HG03045 (cell line): ENCODE measurements around the gene SLC5A10.
A peak's percentile ranks its signal among the peaks of the same experiment; 100 is the strongest.
"Not testable (repeated sequence)": the region's sequence is repeated elsewhere in the genome, so short reads cannot be mapped to it uniquely, and the experiment has no call there.

ENCODE experiments used
- ATAC-seq: cut with Tn5 transposase; IDR thresholded peaks from one replicate; pipeline ENCODE4 v1.9.1; 2021; ENCODE audit warnings: mild to moderate bottlenecking, moderate library complexity; ENCODE audit not compliant: unreplicated experiment

The SLC5A10 gene

GRCh38 chr17:19037547-19037946 is 85.6 kb downstream of the SLC5A10 start:
- ATAC-seq: not testable (repeated sequence)

- ATAC-seq: not testable (repeated sequence)
These were observed 86.0 kb downstream of the SLC5A10 start for GRCh38 chr17:19038007-19038406.

- ATAC-seq: not testable (repeated sequence)
These were observed 86.8 kb downstream of the SLC5A10 start for GRCh38 chr17:19038730-19039129.

- not testable (repeated sequence) for ATAC-seq
These were observed 88.4 kb downstream of the SLC5A10 start for GRCh38 chr17:19040350-19040749.

- ATAC-seq: not testable (repeated sequence)
These were observed 89.9 kb downstream of the SLC5A10 start for GRCh38 chr17:19041871-19042270.

- not testable (repeated sequence) for ATAC-seq
These were observed 90.4 kb downstream of the SLC5A10 start for GRCh38 chr17:19042369-19042768.

GRCh38 chr17:19043032-19043431 is 91.1 kb downstream of the SLC5A10 start:
- ATAC-seq: not testable (repeated sequence)

GRCh38 chr17:19044643-19045042 is 92.7 kb downstream of the SLC5A10 start:
- not testable (repeated sequence) for ATAC-seq

GRCh38 chr17:19046782-19047375 is 94.9 kb downstream of the SLC5A10 start, which contains the start of gene GRAP:
Gene GRAP (minus strand): TSS chr17:19046957. CDS start chr17:19046926, 31 bp downstream.
- ATAC-seq: not testable (repeated sequence)

GRCh38 chr17:19047510-19047909 is 95.5 kb downstream of the SLC5A10 start:
- ATAC-seq: not testable (repeated sequence)

GRCh38 chr17:19048826-19049225 is 96.9 kb downstream of the SLC5A10 start:
- not testable (repeated sequence) for ATAC-seq

- not testable (repeated sequence) for ATAC-seq
These were observed 103.5 kb downstream of the SLC5A10 start for GRCh38 chr17:19055447-19055846.

DNA sequence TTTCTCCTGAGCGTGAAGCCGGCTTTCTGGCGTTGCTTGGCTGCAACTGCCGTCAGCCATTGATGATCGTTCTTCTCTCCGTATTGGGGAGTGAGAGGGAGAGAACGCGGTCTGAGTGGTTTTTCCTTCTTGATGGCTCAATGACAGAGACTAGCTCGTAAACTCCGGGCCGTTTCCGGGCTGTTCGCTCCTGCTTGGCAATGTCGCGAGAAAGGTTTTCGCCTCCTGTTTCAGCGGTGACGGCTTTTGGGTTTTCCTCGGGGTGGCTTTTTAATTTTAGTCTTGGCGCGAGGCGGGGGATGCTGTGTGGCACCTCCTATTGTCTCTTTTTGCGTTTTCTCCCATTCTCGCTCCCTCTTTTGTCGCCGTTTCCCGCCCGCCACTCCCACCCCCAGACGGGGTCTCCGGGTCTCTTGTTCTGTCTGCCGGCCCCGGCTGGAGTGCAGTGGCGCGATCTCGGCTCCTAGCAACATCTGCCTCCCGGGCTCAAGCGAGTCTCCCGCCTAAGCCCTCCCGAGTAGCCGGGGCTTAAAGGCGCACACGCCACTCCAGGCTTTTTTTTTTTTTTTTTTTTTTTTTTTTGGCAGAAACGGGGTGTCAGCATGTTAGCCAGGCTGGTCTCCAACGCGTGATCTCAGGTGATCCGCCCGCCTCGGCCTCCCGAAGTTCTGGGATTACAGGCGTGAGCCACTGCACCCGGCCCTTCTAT is 110.2 kb downstream of the SLC5A10 start:
- ATAC-seq: peak; percentile 60

- ATAC-seq: peak; percentile 69
These were observed 110.9 kb downstream of the SLC5A10 start for GRCh38 chr17:19062718-19063325.

- ATAC-seq: peak; percentile 25
These were observed 111.5 kb downstream of the SLC5A10 start for GRCh38 chr17:19063326-19063956.

DNA sequence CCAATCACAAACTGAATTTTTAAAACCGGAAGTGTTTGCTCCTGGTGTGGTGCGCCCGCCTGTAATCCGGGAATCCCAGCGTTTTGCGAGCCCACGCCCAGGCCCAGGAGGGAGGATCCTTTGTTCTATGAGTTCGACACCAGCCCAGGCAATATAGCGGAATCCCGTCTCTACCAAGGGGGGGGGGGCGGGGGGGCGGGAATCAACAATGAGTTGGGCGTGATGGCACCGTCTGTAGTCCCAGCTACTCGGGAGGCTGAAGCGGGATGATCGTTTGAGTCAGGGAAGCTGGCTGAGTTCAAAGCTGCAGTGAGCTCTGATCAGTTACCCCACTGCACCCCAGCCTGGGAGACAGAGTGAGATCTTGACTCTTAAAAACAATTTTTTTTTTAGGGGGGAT is 112.4 kb downstream of the SLC5A10 start:
- not testable (repeated sequence) for ATAC-seq

GRCh38 chr17:19070318-19071168 is 118.6 kb downstream of the SLC5A10 start:
- ATAC-seq: peak; percentile 78
